Peyer's patch (tissue), 4 donors: ENCODE data around the gene GOLGA8G. TPM values are rescaled to one million over a fixed set of nuclear protein-coding genes. Genes with fewer than 3 reads are reported as not detected.
"Not testable (repeated sequence)": the region's sequence is repeated elsewhere in the genome, so short reads cannot be mapped to it uniquely, and the experiment has no call there.

Experiments used
- DNase-seq, 3 donors: peaks; one replicate each; pipeline ENCODE4 v3.0.0-alpha.2; 2017 to 2019
- H3K27ac ChIP-seq, 4 donors: fragments of 200-600 bp; sonication (generic); one replicate each; pipeline ENCODE4 v1.5.1; 2016 to 2019
- H3K27me3 ChIP-seq, 2 donors: fragments of 200-600 bp; sonication (generic); one replicate each; pipeline ENCODE4 v1.5.1; 2019
- H3K36me3 ChIP-seq, 3 donors: fragments of 200-600 bp; sonication (generic); one replicate each; pipeline ENCODE4 v1.5.1; 2016 to 2019
- H3K4me1 ChIP-seq, 4 donors: fragments of 200-600 bp; sonication (generic); one replicate each; pipeline ENCODE4 v1.5.1; 2016 to 2019
- H3K4me3 ChIP-seq, 4 donors: fragments of 200-600 bp; sonication (generic); 1 replicate in 3 of 4; 2 replicates in 1 of 4; pipeline ENCODE4 v1.5.1; 2016 to 2019; ENCODE audit warnings: mild to moderate bottlenecking in 1 of 4
- H3K9me3 ChIP-seq, 4 donors: fragments of 200-600 bp; sonication (generic); one replicate each; pipeline ENCODE4 v1.5.1; 2016 to 2019; ENCODE audit warnings: mild to moderate bottlenecking in 1 of 4
- small RNA-seq, 2 donors: library from RNA; depleted of rRNA; stranded (forward); fragments of <200 nt; gene quantifications; one replicate each; pipeline ENCODE3, GENCODE V24; 2016
- total RNA-seq, 4 donors: library from RNA; depleted of rRNA; stranded (reverse); fragments of >200 nt; gene quantifications; one replicate each; pipeline ENCODE4 v1.1.0, GENCODE V29; 2016

GOLGA8G gene, protein sequence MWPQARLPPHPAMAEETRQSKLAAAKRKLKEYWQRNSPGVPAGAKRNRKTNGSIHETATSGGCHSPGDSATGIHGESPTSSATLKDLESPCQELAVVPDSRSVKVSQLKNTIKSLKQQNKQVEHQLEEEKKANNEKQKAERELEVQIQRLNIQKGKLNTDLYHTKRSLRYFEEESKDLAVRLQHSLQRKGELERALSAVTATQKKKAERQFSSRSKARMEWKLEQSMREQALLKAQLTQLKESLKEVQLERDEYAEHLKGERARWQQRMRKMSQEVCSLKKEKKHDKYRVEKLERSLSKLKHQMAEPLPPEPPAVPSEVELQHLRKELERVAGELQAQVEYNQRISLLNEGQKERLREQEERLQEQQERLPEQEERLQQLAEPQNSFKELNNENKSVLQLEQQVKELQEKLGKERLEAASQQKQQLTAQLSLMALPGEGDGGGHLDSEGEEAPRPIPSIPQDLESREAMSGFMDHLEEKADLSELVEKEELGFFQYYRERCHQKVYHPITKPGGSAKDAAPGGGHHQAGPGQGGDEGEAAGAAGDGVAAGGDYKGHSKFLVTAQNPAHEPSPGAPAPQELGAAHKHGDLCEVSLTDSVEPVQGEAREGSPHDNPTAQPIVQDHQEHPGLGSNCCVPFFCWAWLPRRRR
- not detected for total RNA-seq

DNA sequence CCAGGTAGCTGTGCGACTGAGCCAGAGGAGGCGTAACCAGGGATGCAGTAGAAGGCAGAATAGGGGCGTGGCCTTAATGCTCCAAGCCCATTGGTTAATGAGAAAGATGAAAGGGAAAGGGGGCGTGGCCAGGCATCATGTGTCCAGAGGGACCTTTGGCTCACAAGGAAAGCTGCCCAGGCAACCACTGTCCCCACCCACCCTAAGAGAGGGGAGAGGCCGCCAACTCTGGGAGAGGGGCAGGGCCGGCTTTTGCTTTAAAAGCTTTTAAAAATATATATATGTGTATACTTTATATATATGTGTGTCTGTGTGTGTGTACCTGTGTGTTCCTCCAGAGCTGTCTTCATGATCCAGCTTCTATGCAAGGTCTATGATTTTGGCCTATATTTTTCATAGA lies at the start of gene GOLGA8G:
TSS of gene GOLGA8G (minus strand) at position 18 of the 400 bp plus-strand sequence. CDS start 62 bp downstream, outside the sequence.
- H3K9me3 ChIP-seq, H3K27ac ChIP-seq, H3K4me1 ChIP-seq, H3K27me3 ChIP-seq, DNase-seq, H3K36me3 ChIP-seq, H3K4me3 ChIP-seq: not testable (repeated sequence)

DNA sequence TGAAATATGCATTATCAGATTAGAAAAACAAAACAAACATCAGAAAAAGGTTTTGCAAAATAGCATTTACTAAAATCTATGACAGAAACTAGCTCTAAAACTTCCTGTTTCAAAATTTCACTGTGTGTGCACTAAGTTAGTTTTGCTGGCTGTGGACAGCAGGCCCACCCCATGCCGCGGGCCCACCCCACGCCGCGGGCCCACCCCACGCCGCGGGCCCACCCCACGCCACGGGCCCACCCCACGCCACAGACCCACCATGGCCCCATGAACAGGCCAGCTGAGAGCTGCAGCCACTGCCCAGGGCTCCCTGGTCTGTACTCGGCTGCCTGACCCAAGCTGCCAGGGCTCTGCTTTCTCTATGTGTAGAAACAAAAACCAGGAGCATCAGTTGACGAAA lies 40.6 kb upstream of the GOLGA8G start:
- not testable (repeated sequence) for H3K4me3 ChIP-seq, DNase-seq

DNA sequence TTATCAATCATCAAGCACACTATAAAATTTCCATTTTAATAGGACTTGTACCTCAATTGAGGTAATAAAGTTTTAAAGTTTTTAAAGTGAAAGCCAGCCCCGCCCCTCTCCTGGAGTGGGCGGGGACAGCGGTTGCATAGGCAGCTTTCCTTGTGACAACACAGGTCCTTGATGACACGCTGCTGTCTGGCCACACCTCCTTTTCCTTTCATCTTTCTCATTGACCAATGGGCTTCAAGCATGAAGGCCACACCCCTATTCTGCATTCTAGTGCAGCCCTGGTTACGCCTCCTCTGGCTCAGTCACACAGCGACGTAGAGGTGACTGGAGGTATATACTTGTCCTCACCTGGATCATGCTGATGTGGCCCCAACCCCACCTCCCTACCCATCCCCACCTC lies 20.5 kb upstream of the GOLGA8G start, which contains the start of gene GOLGA6L25:
TSS of gene GOLGA6L25 (plus strand) at position 301 of the 400 bp plus-strand sequence. CDS start at position 362, 61 bp downstream.
- H3K9me3 ChIP-seq, H3K27me3 ChIP-seq, H3K36me3 ChIP-seq, DNase-seq, H3K27ac ChIP-seq, H3K4me3 ChIP-seq, H3K4me1 ChIP-seq: not testable (repeated sequence)

More for the DNA sequence above, 40.6 kb upstream of the GOLGA8G start:
- not testable (repeated sequence) for H3K9me3 ChIP-seq, H3K27me3 ChIP-seq, H3K27ac ChIP-seq, H3K4me1 ChIP-seq, H3K36me3 ChIP-seq

DNA sequence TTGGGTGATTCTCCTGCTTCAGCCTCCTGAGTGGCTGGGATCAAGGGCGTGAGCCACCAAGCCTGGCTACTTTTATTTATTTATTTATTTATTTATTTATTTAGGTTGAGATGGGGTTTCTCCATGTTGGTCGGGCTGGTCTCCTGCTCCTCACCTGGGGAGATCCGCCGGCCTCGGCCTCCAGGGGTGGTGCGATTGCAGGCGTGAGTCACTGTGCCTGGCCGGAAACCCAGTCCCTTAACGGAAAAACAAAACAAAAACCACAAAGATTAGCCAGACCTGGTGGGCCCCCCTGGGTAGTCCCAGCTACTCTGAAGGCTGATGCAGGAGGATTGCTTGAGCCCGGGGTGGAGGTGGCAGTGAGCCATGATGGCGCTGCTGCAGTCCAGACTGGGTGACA lies 17.6 kb downstream of the GOLGA8G start:
- not testable (repeated sequence) for DNase-seq, H3K4me3 ChIP-seq, H3K36me3 ChIP-seq, H3K9me3 ChIP-seq, H3K4me1 ChIP-seq, H3K27me3 ChIP-seq, H3K27ac ChIP-seq

DNA sequence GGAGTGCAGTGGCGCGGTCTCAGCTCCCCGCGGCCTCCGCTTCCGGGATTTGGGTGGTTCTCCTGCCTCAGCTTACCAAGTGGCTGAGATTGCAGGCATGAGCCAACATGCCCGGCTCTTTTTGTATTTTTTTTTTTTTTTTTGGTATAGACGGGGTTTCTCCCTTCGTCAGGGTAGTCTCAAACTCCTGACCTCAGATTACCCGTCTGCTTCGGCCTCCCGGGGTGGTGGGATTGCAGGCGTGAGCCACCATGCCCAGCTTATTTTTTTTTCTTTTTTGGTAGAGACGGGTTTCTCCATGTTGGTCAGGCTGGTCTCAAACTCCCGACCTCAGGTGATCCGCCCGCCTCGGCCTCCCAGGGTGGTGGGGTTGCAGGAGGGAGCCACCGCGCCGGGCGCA lies 18.6 kb downstream of the GOLGA8G start:
- not testable (repeated sequence) for H3K27ac ChIP-seq, H3K9me3 ChIP-seq, H3K27me3 ChIP-seq, H3K4me3 ChIP-seq, H3K36me3 ChIP-seq, H3K4me1 ChIP-seq
- peak in 1 of 3 donors; percentile 14 for DNase-seq

DNA sequence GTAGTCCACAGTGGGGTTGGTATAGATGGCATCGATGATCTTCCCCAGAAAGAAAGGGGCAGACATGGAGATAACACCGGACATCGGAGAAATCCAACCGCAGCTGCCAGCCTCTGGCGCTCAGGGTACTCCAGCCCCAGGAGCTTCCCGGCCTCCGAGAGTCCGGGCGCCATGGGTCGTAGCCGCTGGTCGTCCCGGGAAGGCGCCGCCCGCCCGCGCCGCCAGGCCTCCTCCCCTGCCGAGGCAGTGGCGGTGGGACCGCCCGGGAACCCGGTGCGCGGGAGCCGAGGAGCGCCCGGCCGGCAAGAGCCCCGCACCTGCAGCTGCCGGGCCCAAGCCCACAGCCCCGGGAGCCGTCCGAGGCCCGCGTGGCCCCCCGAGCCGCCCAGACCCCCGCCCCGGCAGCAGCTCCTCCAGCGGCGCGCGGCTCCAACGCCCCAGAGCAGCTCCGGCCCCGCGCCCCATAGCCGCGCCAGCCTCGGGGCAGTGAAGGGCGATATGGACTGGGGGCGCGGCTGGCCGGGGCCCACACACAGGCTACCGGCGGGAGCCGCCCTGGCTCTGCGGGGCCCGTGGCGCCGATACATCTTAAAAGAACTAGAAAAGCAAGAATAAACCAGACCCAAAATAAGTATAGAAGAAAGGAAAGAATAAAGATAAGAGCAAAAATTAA lies 24.4 kb downstream of the GOLGA8G start:
- not testable (repeated sequence) for H3K4me1 ChIP-seq, H3K36me3 ChIP-seq, H3K4me3 ChIP-seq, DNase-seq, H3K27me3 ChIP-seq, H3K9me3 ChIP-seq, H3K27ac ChIP-seq

DNA sequence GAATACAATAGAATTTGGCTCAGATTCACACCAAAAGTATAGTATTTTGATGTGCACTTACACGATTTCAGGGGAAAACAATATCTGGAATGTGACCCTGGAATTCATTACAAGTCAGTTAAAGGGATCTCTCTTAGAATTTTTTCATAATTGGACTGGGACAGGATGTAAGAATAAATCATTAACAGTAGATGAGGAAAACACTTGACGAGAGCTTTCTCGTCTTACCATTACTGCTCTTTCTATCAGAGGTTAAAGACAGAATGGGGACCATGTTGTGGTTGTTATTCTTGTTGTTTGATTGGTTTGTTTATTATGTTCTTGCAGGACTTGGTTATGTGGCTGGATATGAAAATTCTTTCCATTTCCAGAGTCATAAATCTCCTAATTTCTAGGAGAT lies 51.4 kb downstream of the GOLGA8G start:
- H3K27me3 ChIP-seq, H3K27ac ChIP-seq, H3K9me3 ChIP-seq, H3K36me3 ChIP-seq, H3K4me1 ChIP-seq, H3K4me3 ChIP-seq, DNase-seq: not testable (repeated sequence)

Small RNA genes lying within 50 kb of the gene (small RNA-seq; reads per million reads assigned to genes)
- gene AC138749.2 (0 reads per million in 2 donors), gene AC138749.4 (0 reads per million in 2 donors), gene AC138749.5 (0 reads per million in 2 donors), gene MIR4509-3 (0 reads per million in 2 donors), gene RF00017 (0 reads per million in 2 donors)

Other genes starting within 250 kb of the GOLGA8G start
- gene HERC2, start 210.8 kb downstream of the GOLGA8G start, total RNA-seq = 100 to 1,000 TPM in 2 of 4 donors, 10 to 100 TPM in 2; 54.6 to 112 (median 100) TPM
- not detected for gene GOLGA6L24, start 174.9 kb downstream of the GOLGA8G start, total RNA-seq
- gene GOLGA8F, start 154.3 kb downstream of the GOLGA8G start, total RNA-seq = not detected
- gene GOLGA6L25, start 20.6 kb upstream of the GOLGA8G start, total RNA-seq = not detected
- gene GOLGA8M, start 179.4 kb upstream of the GOLGA8G start, total RNA-seq = 1 to 10 TPM in 2 of 4 donors, not detected in 2; 2.7 to 3.9 TPM